Stimulated activated CD8-positive, alpha-beta memory T cell treated with anti-CD3 and anti-CD28 coated beads, Interleukin-2, amount 100 ng/mL, for 48 hours (primary cell): ENCODE measurements around the gene BRD8.
A peak's percentile ranks its signal among the peaks of the same experiment; 100 is the strongest.
"Not testable (repeated sequence)": the region's sequence is repeated elsewhere in the genome, so short reads cannot be mapped to it uniquely, and the experiment has no call there.

Experiments
- DNase-seq, 2 donors: peaks; one replicate each; pipeline ENCODE4 v3.0.0-alpha.2; 2020; ENCODE audit warnings: low read depth in 2 of 2

Gene BRD8, protein sequence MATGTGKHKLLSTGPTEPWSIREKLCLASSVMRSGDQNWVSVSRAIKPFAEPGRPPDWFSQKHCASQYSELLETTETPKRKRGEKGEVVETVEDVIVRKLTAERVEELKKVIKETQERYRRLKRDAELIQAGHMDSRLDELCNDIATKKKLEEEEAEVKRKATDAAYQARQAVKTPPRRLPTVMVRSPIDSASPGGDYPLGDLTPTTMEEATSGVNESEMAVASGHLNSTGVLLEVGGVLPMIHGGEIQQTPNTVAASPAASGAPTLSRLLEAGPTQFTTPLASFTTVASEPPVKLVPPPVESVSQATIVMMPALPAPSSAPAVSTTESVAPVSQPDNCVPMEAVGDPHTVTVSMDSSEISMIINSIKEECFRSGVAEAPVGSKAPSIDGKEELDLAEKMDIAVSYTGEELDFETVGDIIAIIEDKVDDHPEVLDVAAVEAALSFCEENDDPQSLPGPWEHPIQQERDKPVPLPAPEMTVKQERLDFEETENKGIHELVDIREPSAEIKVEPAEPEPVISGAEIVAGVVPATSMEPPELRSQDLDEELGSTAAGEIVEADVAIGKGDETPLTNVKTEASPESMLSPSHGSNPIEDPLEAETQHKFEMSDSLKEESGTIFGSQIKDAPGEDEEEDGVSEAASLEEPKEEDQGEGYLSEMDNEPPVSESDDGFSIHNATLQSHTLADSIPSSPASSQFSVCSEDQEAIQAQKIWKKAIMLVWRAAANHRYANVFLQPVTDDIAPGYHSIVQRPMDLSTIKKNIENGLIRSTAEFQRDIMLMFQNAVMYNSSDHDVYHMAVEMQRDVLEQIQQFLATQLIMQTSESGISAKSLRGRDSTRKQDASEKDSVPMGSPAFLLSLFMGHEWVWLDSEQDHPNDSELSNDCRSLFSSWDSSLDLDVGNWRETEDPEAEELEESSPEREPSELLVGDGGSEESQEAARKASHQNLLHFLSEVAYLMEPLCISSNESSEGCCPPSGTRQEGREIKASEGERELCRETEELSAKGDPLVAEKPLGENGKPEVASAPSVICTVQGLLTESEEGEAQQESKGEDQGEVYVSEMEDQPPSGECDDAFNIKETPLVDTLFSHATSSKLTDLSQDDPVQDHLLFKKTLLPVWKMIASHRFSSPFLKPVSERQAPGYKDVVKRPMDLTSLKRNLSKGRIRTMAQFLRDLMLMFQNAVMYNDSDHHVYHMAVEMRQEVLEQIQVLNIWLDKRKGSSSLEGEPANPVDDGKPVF

DNA sequence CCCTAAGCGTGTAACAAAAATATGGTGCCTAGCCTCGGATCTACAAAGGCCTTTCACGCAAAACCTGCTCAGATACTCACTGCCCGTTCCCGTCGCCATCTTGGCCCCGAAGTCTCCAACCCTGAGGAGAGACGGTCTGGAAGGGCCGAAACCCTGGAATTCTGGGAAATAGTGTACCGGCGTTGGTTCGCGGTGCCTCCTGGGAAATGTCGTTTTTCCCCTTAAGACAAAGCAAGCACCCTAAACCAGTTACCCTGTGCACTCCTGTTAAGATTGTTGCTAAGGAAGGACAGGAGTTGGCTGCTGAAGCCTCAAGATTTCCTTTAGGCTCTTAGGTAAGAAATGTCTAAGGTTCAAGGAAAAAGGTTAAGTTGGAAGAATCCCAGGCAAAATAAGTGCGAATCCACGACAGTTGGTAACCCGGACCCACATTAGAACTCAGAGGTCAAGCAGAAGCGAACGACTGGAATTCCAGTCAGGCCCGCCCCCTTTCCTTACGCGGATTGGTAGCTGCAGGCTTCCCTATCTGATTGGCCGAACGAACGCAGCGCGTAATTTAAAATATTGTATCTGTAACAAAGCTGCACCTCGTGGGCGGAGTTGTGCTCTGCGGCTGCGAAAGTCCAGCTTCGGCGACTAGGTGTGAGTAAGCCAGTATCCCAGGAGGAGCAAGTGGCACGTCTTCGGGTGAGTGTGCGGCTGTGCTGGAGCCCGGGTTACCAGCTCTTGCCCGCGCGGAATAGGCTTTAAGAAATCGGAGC is at the start of gene BRD8, which contains the start of gene KIF20A:
Gene BRD8, minus strand, starts transcription at position 115 of the 761 bp plus-strand sequence. Its CDS starts 16 bp downstream, at position 99.
Gene KIF20A, plus strand, starts transcription at position 597 of the 761 bp plus-strand sequence. CDS start 569 bp downstream, outside the sequence.
- peak; percentile 81 to 87 for DNase-seq

GRCh38 chr5:138226910-138227309 is 48.5 kb upstream of the BRD8 start:
- no peak for DNase-seq

- no peak for DNase-seq
These were observed 46.3 kb upstream of the BRD8 start for GRCh38 chr5:138224712-138225111.

DNA sequence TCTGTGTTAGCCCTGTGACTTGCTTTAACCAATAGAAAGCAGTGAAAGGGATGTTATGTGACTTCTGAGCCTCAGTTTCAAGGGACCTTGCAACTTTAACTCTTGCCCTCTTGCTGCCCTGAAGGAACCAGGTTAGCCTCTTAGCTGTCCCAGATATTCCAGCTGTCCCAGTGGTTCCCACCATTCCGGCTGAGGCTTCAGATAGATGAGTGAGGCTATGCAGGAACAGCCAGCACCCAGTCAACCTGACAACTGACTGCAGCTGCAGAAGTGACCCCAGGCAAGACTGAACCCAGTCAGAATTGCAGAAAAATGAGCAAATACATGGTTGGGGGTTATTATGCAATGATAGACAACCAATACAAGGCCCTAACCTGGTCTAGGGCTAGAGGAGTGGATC is 45.1 kb upstream of the BRD8 start:
- DNase-seq = no peak

DNA sequence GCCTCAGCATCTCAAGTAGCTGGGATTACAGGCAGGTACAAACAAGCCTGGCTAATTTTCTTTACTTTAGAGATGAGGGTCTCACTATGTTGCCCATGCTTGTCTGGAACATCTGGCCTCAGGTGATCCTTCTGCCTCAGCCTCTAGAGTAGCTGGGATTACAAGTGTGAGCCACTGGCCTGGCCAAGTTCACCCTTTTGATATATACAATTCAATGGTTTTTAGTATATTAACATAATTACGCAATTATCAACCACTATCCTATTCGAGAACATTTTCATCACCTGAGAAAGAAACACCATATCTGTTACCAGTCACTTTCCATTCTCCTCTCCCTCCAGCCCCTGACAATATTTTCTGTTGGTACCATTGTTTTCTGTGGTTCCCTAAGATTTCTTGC is 38.4 kb upstream of the BRD8 start:
- no peak for DNase-seq

GRCh38 chr5:138213161-138214029 is 35.0 kb upstream of the BRD8 start, which contains the start of gene CDC23:
TSS of gene CDC23 (minus strand) at chr5:138213323. CDS start at chr5:138213312, 11 bp downstream.
- peak; percentile 65 to 78 for DNase-seq

GRCh38 chr5:138212828-138213160 is 34.4 kb upstream of the BRD8 start:
- DNase-seq = no peak

DNA sequence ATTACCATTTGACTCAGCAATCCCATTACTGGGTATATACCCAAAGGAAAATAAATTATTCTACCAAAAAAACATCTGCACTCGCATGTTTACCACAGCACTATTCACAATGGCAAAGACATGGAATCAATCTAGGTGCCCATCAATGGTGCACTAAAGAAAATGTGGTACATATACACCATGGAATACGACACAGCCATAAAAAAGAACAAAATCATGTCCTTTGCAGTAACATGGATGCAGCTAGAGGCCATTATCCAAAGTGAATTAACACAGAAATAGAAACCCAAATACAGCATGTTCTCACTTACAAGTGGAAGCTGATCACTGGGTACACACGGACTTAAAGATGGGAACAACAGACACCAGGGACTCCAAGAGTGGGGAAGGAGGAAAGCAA is 32.6 kb upstream of the BRD8 start:
- no peak for DNase-seq

- not testable (repeated sequence) for DNase-seq
These were observed 15.4 kb upstream of the BRD8 start for GRCh38 chr5:138193859-138194258.

GRCh38 chr5:138192826-138193225 is 14.4 kb upstream of the BRD8 start:
- no peak for DNase-seq

DNA sequence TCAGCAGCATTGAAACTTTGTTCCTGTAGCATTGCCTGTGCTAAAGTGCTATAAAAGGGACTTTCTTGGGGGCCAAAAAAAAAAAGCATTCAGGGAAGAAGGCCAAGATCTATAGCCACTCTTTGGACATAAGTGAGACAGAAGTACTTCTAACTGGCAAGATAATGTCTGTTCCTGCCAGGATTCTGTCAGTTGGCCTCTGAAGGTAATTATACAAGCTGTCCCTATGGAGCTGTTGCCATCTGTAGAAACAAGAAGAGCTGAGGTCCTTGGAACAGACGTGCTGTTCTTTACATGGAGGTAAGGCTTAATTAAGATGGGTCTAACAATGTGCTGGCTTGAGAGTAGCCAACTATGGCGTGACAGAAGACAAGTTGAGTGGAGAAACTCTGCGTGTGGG is 10.2 kb upstream of the BRD8 start:
- DNase-seq = no peak

- DNase-seq = no peak
These were observed 7.6 kb upstream of the BRD8 start for GRCh38 chr5:138186002-138186447.

- DNase-seq = no peak
These were observed 4.4 kb upstream of the BRD8 start for GRCh38 chr5:138182808-138183207.

DNA sequence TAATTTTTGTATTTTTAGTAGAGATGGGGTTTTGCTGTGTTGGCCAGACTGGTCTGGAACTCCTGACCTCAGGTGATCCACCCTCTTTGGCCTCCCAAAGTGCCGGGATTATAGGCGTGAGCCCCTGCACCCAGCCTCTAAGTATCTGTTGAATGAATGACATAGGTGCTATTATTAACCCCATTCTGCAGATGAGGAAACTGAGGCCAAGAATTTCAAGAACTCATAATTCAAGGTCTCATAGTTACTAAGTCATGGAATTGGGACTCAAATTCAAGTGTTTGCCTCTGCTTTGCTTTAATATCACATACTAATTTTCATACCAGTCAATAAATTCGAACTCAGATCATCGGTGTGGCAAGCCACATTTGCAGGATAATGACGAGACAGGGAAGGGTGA is 2.4 kb upstream of the BRD8 start:
- no peak for DNase-seq

DNA sequence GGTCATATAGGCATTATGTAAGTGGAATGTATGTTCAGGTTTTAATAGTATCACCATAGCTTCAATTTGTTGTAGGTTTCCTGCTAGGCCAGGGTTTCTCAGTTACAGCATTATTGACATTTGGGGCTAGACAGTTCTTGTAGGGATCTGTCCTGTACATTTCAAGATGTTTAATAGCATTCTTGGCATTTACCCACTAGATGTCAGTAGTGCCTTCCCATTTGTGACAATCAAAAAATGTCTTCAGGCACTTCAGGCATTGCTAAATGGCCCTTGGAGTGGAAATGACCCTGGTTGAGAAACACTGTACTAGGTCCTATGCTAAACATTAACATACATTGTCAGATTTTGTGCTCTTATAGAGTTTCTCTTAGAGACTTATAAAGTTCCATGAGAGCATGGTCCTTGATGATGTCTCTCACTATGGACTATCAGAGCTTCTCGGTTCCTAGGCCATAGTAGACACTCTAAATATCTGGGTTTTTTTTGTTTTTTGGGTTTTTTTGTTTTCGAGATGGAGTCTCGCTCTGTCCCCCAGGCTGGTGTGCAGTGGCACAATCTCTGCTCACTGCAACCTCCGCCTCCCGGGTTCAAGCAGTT is 1.9 kb upstream of the BRD8 start:
- DNase-seq = no peak

GRCh38 chr5:138179277-138179857 is 937 bp upstream of the BRD8 start:
- DNase-seq = no peak

GRCh38 chr5:138177941-138178515 is 402 bp downstream of the BRD8 start:
- no peak for DNase-seq

GRCh38 chr5:138170299-138170698 is 8.1 kb downstream of the BRD8 start:
- DNase-seq = no peak

GRCh38 chr5:138169124-138169523 is 9.3 kb downstream of the BRD8 start:
- no peak for DNase-seq
